A549 (cell line): ENCODE data around the gene PRDX5.

Experiments
- CTCF ChIP-seq: fragments of >200 bp; sonication (Bioruptor Twin); formaldehyde crosslinking; IDR thresholded peaks from 3 replicates; pipeline ENCODE4 v1.5.1; 2016
- KDM5A ChIP-seq: fragments of 200-600 bp; sonication (generic); IDR thresholded peaks from 2 replicates; pipeline ENCODE4 v1.6.1; 2016; ENCODE audit warnings: antibody characterized with exemption, mild to moderate bottlenecking
- NR3C1 ChIP-seq: fragments of >200 bp; sonication (Bioruptor Twin); formaldehyde crosslinking; IDR thresholded peaks from 3 replicates; pipeline ENCODE4 v1.6.1; 2017
- PHF8 ChIP-seq: fragments of 200-600 bp; sonication (generic); IDR thresholded peaks from 2 replicates; pipeline ENCODE4 v1.6.1; 2016; ENCODE audit warnings: low read depth, mild to moderate bottlenecking, antibody characterized with exemption, moderate library complexity, borderline replicate concordance
- SMC3 ChIP-seq: fragments of >200 bp; sonication (Bioruptor Twin); formaldehyde crosslinking; IDR thresholded peaks from 3 replicates; pipeline ENCODE4 v1.6.1; 2018; ENCODE audit warnings: inconsistent platforms
- SREBF2 ChIP-seq: fragments of 450-650 bp; IDR thresholded peaks from 2 replicates; pipeline ENCODE4 v1.6.1; 2014; ENCODE audit warnings: mild to moderate bottlenecking, moderate library complexity
- ZFP36 ChIP-seq: fragments of 450-650 bp; IDR thresholded peaks from 2 replicates; pipeline ENCODE4 v1.6.1; 2014; ENCODE audit warnings: borderline replicate concordance; ENCODE audit not compliant: partially characterized antibody

- TF ChIP-seq SREBF2 (no peak), KDM5A (no peak), CTCF (peak; percentile 65), ZFP36 (no peak), NR3C1 (no peak), PHF8 (no peak), SMC3 (peak; percentile 61)
These were observed 13.8 kb downstream of the PRDX5 start for GRCh38 chr11:64331569-64332371.
